SK-N-SH (cell line): ENCODE data around the gene TSPAN14. TPM values are rescaled to one million over a fixed set of nuclear protein-coding genes. Genes with fewer than 3 reads are reported as not detected.

Experiments used
- CTCF ChIA-PET: fragments of 300-600, 350-600 bp; formaldehyde crosslinking; extraction: SDS; loops from one replicate; lab custom pipeline; 2021; lab: Yijun Ruan, JAX
- POLR2A ChIA-PET: fragments of 350-600 bp; sonication (Branson Sonifier 250); formaldehyde crosslinking; extraction: SDS; loops from one replicate; lab custom pipeline; 2020; ENCODE audit warnings: antibody characterized with exemption, inconsistent platforms; lab: Yijun Ruan, JAX
- DNase-seq: peaks from one replicate; pipeline ENCODE4 v3.0.0; 2012
- H2AFZ ChIP-seq: fragments of 200-600 bp; sonication (generic); 2 replicates; pipeline ENCODE4 v1.8.1; 2016; ENCODE audit warnings: antibody characterized with exemption, mild to moderate bottlenecking, low read depth
- H3F3A ChIP-seq: fragments of 200-600 bp; sonication (generic); replicated peaks from 2 replicates; pipeline ENCODE3; 2016; ENCODE audit warnings: antibody characterized with exemption, mild to moderate bottlenecking; ENCODE audit not compliant: insufficient read depth
- H3K27ac ChIP-seq, 2 experiments: fragments of 200-500 bp in 1 of 2; fragments of 200-600 bp in 1 of 2; sonication (Bioruptor generic) in 1 of 2; sonication (generic), shearing (Covaris generic) in 1 of 2; 2 replicates each; pipeline versions ENCODE4 v1.5.1 to v1.6.1; 2014 to 2016; ENCODE audit warnings: low read depth in 2 of 2, inconsistent platforms in 1 of 2, low read length in 1 of 2, mild to moderate bottlenecking in 1 of 2, mixed read lengths in 1 of 2
- H3K27me3 ChIP-seq: fragments of 200-600 bp; sonication (generic), shearing (Covaris generic); 2 replicates; pipeline ENCODE4 v1.6.1; 2016; ENCODE audit warnings: mixed run types; ENCODE audit not compliant: insufficient read depth
- H3K36me3 ChIP-seq, 2 experiments: fragments of 200-500 bp in 1 of 2; fragments of 200-600 bp in 1 of 2; sonication (Bioruptor generic) in 1 of 2; sonication (generic) in 1 of 2; replicated peaks in 1 of 2; 2 replicates each; pipeline versions ENCODE3 to v1.5.1; 2014 to 2016; ENCODE audit warnings: low read length in 1 of 2, mild to moderate bottlenecking in 1 of 2; ENCODE audit not compliant: insufficient read depth in 2 of 2, control insufficient read depth in 1 of 2
- H3K4me1 ChIP-seq, 2 experiments: fragments of 200-500 bp in 1 of 2; fragments of 200-600 bp in 1 of 2; sonication (Bioruptor generic) in 1 of 2; sonication (generic), shearing (Covaris generic) in 1 of 2; 2 replicates each; pipeline versions ENCODE4 v1.5.1 to v1.6.1; 2014 to 2016; ENCODE audit warnings: low read depth in 1 of 2, low read length in 1 of 2, mixed run types in 1 of 2; ENCODE audit not compliant: insufficient read depth in 2 of 2, control insufficient read depth in 1 of 2
- H3K4me2 ChIP-seq: fragments of 200-600 bp; sonication (generic), shearing (Covaris generic); 2 replicates; pipeline ENCODE4 v1.6.1; 2017; ENCODE audit warnings: mixed run types
- H3K4me3 ChIP-seq, 2 experiments: fragments of 200-500 bp in 1 of 2; fragments of 200-600 bp in 1 of 2; sonication (Bioruptor generic) in 1 of 2; sonication (generic), shearing (Covaris generic) in 1 of 2; 2 replicates each; pipeline versions ENCODE4 v1.5.1 to v1.8.1; 2014 to 2016; ENCODE audit warnings: low read depth in 2 of 2, inconsistent platforms in 1 of 2, low read length in 1 of 2, mild to moderate bottlenecking in 1 of 2, mixed read lengths in 1 of 2, moderate library complexity in 1 of 2
- H3K79me2 ChIP-seq: fragments of 200-600 bp; sonication (generic); 2 replicates; pipeline ENCODE4 v1.8.1; 2017; ENCODE audit warnings: mild to moderate bottlenecking; ENCODE audit not compliant: insufficient read depth
- H3K9ac ChIP-seq: fragments of 200-600 bp; sonication (generic); 2 replicates; pipeline ENCODE4 v1.6.1; 2017; ENCODE audit warnings: mixed run types
- H3K9me2 ChIP-seq: fragments of 200-600 bp; sonication (generic); 2 replicates; pipeline ENCODE4 v1.6.1; 2017; ENCODE audit warnings: mixed run types
- H3K9me3 ChIP-seq: fragments of 200-600 bp; sonication (generic); 2 replicates; pipeline ENCODE4 v1.6.1; 2017; ENCODE audit warnings: mixed run types, mild to moderate bottlenecking, moderate library complexity
- H4K20me1 ChIP-seq: fragments of 200-600 bp; sonication (generic); 2 replicates; pipeline ENCODE4 v1.6.1; 2017; ENCODE audit warnings: mild to moderate bottlenecking, mixed run types; ENCODE audit not compliant: insufficient read depth
- CHD2 ChIP-seq: fragments of 150-350 bp; IDR thresholded peaks from 2 replicates; pipeline ENCODE4 v1.6.1; 2018; ENCODE audit warnings: low read length; ENCODE audit not compliant: partially characterized antibody
- CTCF ChIP-seq: fragments of 200-600 bp; sonication (generic); IDR thresholded peaks from 2 replicates; pipeline ENCODE4 v1.6.1; 2017; ENCODE audit warnings: antibody characterized with exemption, mild to moderate bottlenecking, moderate library complexity
- ELF1 ChIP-seq: IDR thresholded peaks from 2 replicates; pipeline ENCODE4 v1.4.0; 2012
- GATA2 ChIP-seq: sonication (generic); formaldehyde crosslinking; IDR thresholded peaks from 2 replicates; pipeline ENCODE4 v1.5.0; 2020; ENCODE audit warnings: mild to moderate bottlenecking, missing genetic modification reagents
- MAX ChIP-seq: IDR thresholded peaks from 2 replicates; pipeline ENCODE4 v1.4.0; 2012; ENCODE audit warnings: low read depth
- PBX3 ChIP-seq: IDR thresholded peaks from 2 replicates; pipeline ENCODE4; 2012
- RCOR1 ChIP-seq: fragments of 150-350 bp; IDR thresholded peaks from 2 replicates; pipeline ENCODE4 v1.6.1; 2017; ENCODE audit warnings: antibody characterized with exemption, low read length
- SIN3A ChIP-seq: IDR thresholded peaks from 2 replicates; pipeline ENCODE4 v1.6.1; 2012; ENCODE audit warnings: low read depth, mild to moderate bottlenecking, low read length, moderate library complexity, borderline replicate concordance
- SMC3 ChIP-seq: IDR thresholded peaks from 2 replicates; pipeline ENCODE4 v1.6.1; 2012; ENCODE audit warnings: low read depth, low read length, improper control_type of control experiment
- TAF1 ChIP-seq: IDR thresholded peaks from 2 replicates; pipeline ENCODE4 v1.6.1; 2012; ENCODE audit warnings: low read depth, mild to moderate bottlenecking, low read length, moderate library complexity, borderline replicate concordance
- TEAD4 ChIP-seq: IDR thresholded peaks from 2 replicates; pipeline ENCODE4 v1.4.0; 2012; ENCODE audit warnings: mild to moderate bottlenecking, borderline replicate concordance; ENCODE audit not compliant: insufficient read depth
- USF1 ChIP-seq: IDR thresholded peaks from 2 replicates; pipeline ENCODE4 v1.4.0; 2012; ENCODE audit warnings: low read depth, borderline replicate concordance
- YY1 ChIP-seq: IDR thresholded peaks from 2 replicates; pipeline ENCODE4 v1.4.0; 2012; ENCODE audit warnings: low read depth, mild to moderate bottlenecking
- ZBTB33 ChIP-seq: IDR thresholded peaks from 2 replicates; pipeline ENCODE4 v1.4.0; 2012; ENCODE audit warnings: low read depth, borderline replicate concordance
- WGBS: methylation state at CpG from one replicate; pipeline ENCODE4 v1.1.6; 2017; ENCODE audit warnings: low lambda C conversion rate; 5-methylcytosine and 5-hydroxymethylcytosine counted together
- polyA plus RNA-seq, 3 experiments: library from polyadenylated mRNA; depleted of rRNA; stranded (reverse); fragments of >200 nt; gene quantifications; 2 replicates each; pipeline ENCODE4 v1.2.3, GENCODE V29; 2012

The TSPAN14 gene
- polyA plus RNA-seq, 1 of the 3 experiments (the other 2 are of a cell fraction) = 78.1 TPM

GRCh38 chr10:80519936-80520650, 66.0 kb downstream of the TSPAN14 start (continued):
- TF ChIP-seq PBX3 = no peak
- TF ChIP-seq, all 33 proteins: peak for 0

GRCh38 chr10:80520661-80521470, 66.8 kb downstream of the TSPAN14 start:
- H3K4me1 ChIP-seq = no peaks in the 10 kb centered on the region
- H3K79me2 ChIP-seq = no peaks in the 10 kb centered on the region
- DNase-seq = no peak
- CTCF ChIA-PET = interaction anchor here (0.6 to 3.2 kb wide), 4 partner anchors 15 to 1236 kb away, joined by 3 to 17 read pairs (median 4); no protein-coding TSS in a partner anchor
- H2AFZ ChIP-seq = no peak overlapping the region
- 87% methylated on average over 7 of the region's 10 CpGs for WGBS
- no peak overlapping the region for H3K27ac ChIP-seq
- no peak overlapping the region for H3K9ac ChIP-seq
- TF ChIP-seq USF1 = no peak
- H4K20me1 ChIP-seq = no peaks in the 10 kb centered on the region
- no peaks in the 10 kb centered on the region for H3K27me3 ChIP-seq
- POLR2A ChIA-PET = no interaction called here
- H3K4me3 ChIP-seq = no peak overlapping the region
- no peaks in the 10 kb centered on the region for H3K9me2 ChIP-seq
- no peaks in the 10 kb centered on the region for H3K9me3 ChIP-seq
- no peak overlapping the region for H3K4me2 ChIP-seq
- H3F3A ChIP-seq = peaks cover 3% of the 10 kb centered on the region
- peaks cover 6 to 42% of the 10 kb centered on the region in 2 experiments for H3K36me3 ChIP-seq

GRCh38 chr10:80522756-80523363, 68.8 kb downstream of the TSPAN14 start:
- WGBS = 83% methylated on average over 8 of the region's 8 CpGs
- Histone ChIP-seq H4K20me1 (no peaks in the 10 kb centered on the region), H3K9me3 (no peaks in the 10 kb centered on the region), H3K9me2 (no peaks in the 10 kb centered on the region), H3K27me3 (no peaks in the 10 kb centered on the region), H3F3A (peaks cover 3% of the 10 kb centered on the region), H3K79me2 (no peaks in the 10 kb centered on the region), H2AFZ (no peak overlapping the region), H3K4me3 (no peak overlapping the region), H3K36me3 (peaks cover 3 to 26% of the 10 kb centered on the region in 2 experiments), H3K4me2 (no peak overlapping the region), H3K9ac (no peak overlapping the region), H3K27ac (no peak overlapping the region), H3K4me1 (no peaks in the 10 kb centered on the region)
- ChIA-PET CTCF (interaction anchor here (1.0 to 1.7 kb wide), 2 partner anchors 8 to 17 kb away, joined by 3 to 7 read pairs; no protein-coding TSS in a partner anchor), POLR2A (no interaction called here)
- no peak for DNase-seq
- TF ChIP-seq TAF1 = no peak
- TF ChIP-seq PBX3 = no peak
- TF ChIP-seq YY1 = no peak
- no peak for TF ChIP-seq GATA2 (CRISPR knock-in tag)
- TF ChIP-seq ELF1 = no peak
- TF ChIP-seq SIN3A = no peak
- no peak for TF ChIP-seq SMC3
- TF ChIP-seq CHD2 = no peak
- no peak for TF ChIP-seq MAX
- no peak for TF ChIP-seq CTCF
- TF ChIP-seq TEAD4 = no peak
- TF ChIP-seq ZBTB33 = no peak
- TF ChIP-seq RCOR1 = no peak
